GM21717 (cell line): ENCODE measurements around the gene LYRM4.
"Not testable (repeated sequence)": the region's sequence is repeated elsewhere in the genome, so short reads cannot be mapped to it uniquely, and the experiment has no call there.

Experiments
- ATAC-seq: cut with Tn5 transposase; IDR thresholded peaks from one replicate; pipeline ENCODE4 v1.9.1; 2021; ENCODE audit warnings: mild to moderate bottlenecking, moderate library complexity; ENCODE audit not compliant: unreplicated experiment

The LYRM4 gene

GRCh38 chr6:5125152-5126006 is 135.4 kb downstream of the LYRM4 start:
- no peak for ATAC-seq

GRCh38 chr6:5124526-5124925 is 136.2 kb downstream of the LYRM4 start:
- ATAC-seq, result no peak

- no peak for ATAC-seq
These were observed 137.2 kb downstream of the LYRM4 start for GRCh38 chr6:5123296-5124143.

- no peak for ATAC-seq
These were observed 138.1 kb downstream of the LYRM4 start for GRCh38 chr6:5122504-5123112.

GRCh38 chr6:5121956-5122355 is 138.8 kb downstream of the LYRM4 start:
- ATAC-seq, result no peak

GRCh38 chr6:5121479-5121878 is 139.3 kb downstream of the LYRM4 start:
- no peak for ATAC-seq

GRCh38 chr6:5120543-5120942 is 140.2 kb downstream of the LYRM4 start:
- not testable (repeated sequence) for ATAC-seq

GRCh38 chr6:5120011-5120410 is 140.7 kb downstream of the LYRM4 start:
- no peak for ATAC-seq

GRCh38 chr6:5119090-5119951 is 141.4 kb downstream of the LYRM4 start:
- no peak for ATAC-seq

GRCh38 chr6:5116243-5116991 is 144.3 kb downstream of the LYRM4 start:
- ATAC-seq, result no peak

- ATAC-seq, result no peak
These were observed 145.6 kb downstream of the LYRM4 start for GRCh38 chr6:5115168-5115567.

GRCh38 chr6:5113096-5113495 is 147.7 kb downstream of the LYRM4 start:
- ATAC-seq, result no peak

- no peak for ATAC-seq
These were observed 148.5 kb downstream of the LYRM4 start for GRCh38 chr6:5112066-5112799.

- ATAC-seq, result no peak
These were observed 149.1 kb downstream of the LYRM4 start for GRCh38 chr6:5111626-5112025.

GRCh38 chr6:5110246-5110645 is 150.5 kb downstream of the LYRM4 start:
- no peak for ATAC-seq

- no peak for ATAC-seq
These were observed 151.3 kb downstream of the LYRM4 start for GRCh38 chr6:5109436-5109835.

- ATAC-seq, result no peak
These were observed 152.1 kb downstream of the LYRM4 start for GRCh38 chr6:5108536-5109150.

- ATAC-seq, result no peak
These were observed 152.7 kb downstream of the LYRM4 start for GRCh38 chr6:5108068-5108467.

GRCh38 chr6:5107341-5107740 is 153.4 kb downstream of the LYRM4 start:
- ATAC-seq, result no peak
